ENCODE results near the gene CPSF2. TPM values are rescaled to one million over a fixed set of nuclear protein-coding genes. Genes with fewer than 3 reads are reported as not detected.

CPSF2 gene
- total RNA-seq (2014; rRNA removed; shearing (Covaris generic)) (40.0 and 46.8 TPM in 2 replicates), total RNA-seq (2022) (85.1 and 91.9 TPM in 2 replicates), Bru-seq, nascent RNA (percentile 85 among the genes with signal in this experiment), BruChase-seq, experiment 1, labeled RNA remaining after a 6-hour chase (percentile 93 among the genes with signal in this experiment), BruChase-seq, experiment 2, labeled RNA remaining after a 2-hour chase (percentile 91 among the genes with signal in this experiment)
- long read RNA-seq, full-length matches to known transcripts, result 17 of 36 reads
- long read RNA-seq, partial matches to known transcripts, result 14 of 36 reads
- long read RNA-seq, other reads (novel, unspliced or antisense), result 5 of 36 reads

- Histone ChIP-seq H3K4me1 (ENCODE audit: insufficient read depth, low read length, poor library complexity, severe bottlenecking) (peaks cover 16% of the 10 kb centered on the region), H3K4me3 (ENCODE audit: low read depth, low read length, poor library complexity, severe bottlenecking) (peak within 1 kb of the TSS; percentile 89), H4K20me1 (ENCODE audit: insufficient read depth, low read length) (no peaks in the 10 kb centered on the region), H3K36me3 (ENCODE audit: insufficient read depth, low read length) (peaks cover 68% of the 10 kb centered on the region), H3K27ac (ENCODE audit: low read depth, low read length, poor library complexity, severe bottlenecking) (peak within 1 kb of the TSS; percentile 61), H3K4me2 (ENCODE audit: low read length) (peak within 1 kb of the TSS; percentile 92), H2AFZ (ENCODE audit: low read length) (peak within 1 kb of the TSS; percentile 71), H3K79me2 (ENCODE audit: insufficient read depth, low read depth, low read length) (peaks cover 61% of the 10 kb centered on the region), H3K9me2 (ENCODE audit: insufficient read depth, low read length) (no peaks in the 10 kb centered on the region), H3K9me3 (ENCODE audit: low read length) (no peaks in the 10 kb centered on the region)
- POLR2A ChIA-PET, result interaction anchor here (0.5 to 5.4 kb wide), 12 partner anchors 9 to 1123 kb away, joined by 3 to 33 read pairs (median 4); partner anchors contain the start of genes ATXN3 and TRIP11
- TF ChIP-seq EZH2phosphoT487 (IDR thresholded peaks at IDR 0.05; ENCODE audit: borderline replicate concordance, low read depth, low read length) (no peak), CTCF (conservative IDR thresholded peaks at IDR 0.05; ENCODE audit: low read length) (no peak)
- CTCF ChIA-PET (ENCODE audit: unreplicated experiment), result interaction anchor here (0.8 to 1.8 kb wide), 2 partner anchors 15 to 31 kb away, joined by 3 to 7 read pairs; partner anchors contain the start of gene ATXN3
- DNase-seq (ENCODE audit: low spot score), result peak; percentile 89
- no TSS peak for BruUV-seq (replicated peaks)
- intact Hi-C loops (cut with micrococcal nuclease; ENCODE audit: unreplicated experiment), result loop anchor here (1.0 kb wide), 1 partner anchor 16 kb away; the partner anchor contains the start of gene ATXN3
Observed at GRCh38 chr14:92121670-92122350, at the start of gene CPSF2, which contains the start of gene NDUFB1. Gene CPSF2, plus strand, starts transcription at chr14:92121969. Its CDS starts 9,016 bp downstream, at chr14:92130985. Gene NDUFB1, minus strand, starts transcription at chr14:92121706. Its CDS starts 4,069 bp downstream, at chr14:92117637.

GRCh38 chr14:92074555-92074954 is 47.2 kb upstream of the CPSF2 start:
- ChIA-PET CTCF (ENCODE audit: unreplicated experiment) (no interaction called here), POLR2A (interaction anchor here (0.7 kb wide), 1 partner anchor 1184 kb away, joined by 5 read pairs; no protein-coding TSS in a partner anchor)

More at GRCh38 chr14:92074555-92074954, 47.2 kb upstream of the CPSF2 start:
- no TSS peak for BruUV-seq (replicated peaks)
- H3K4me2 ChIP-seq (ENCODE audit: low read length), result no peak overlapping the region
- intact Hi-C loops (cut with micrococcal nuclease; ENCODE audit: unreplicated experiment), result no loop called here
- no peaks in the 10 kb centered on the region for H4K20me1 ChIP-seq (ENCODE audit: insufficient read depth, low read length)
- H3K4me3 ChIP-seq (ENCODE audit: low read depth, low read length, poor library complexity, severe bottlenecking), result no peak overlapping the region
- H3K27ac ChIP-seq (ENCODE audit: low read depth, low read length, poor library complexity, severe bottlenecking), result no peak overlapping the region
- no peaks in the 10 kb centered on the region for H3K9me2 ChIP-seq (ENCODE audit: insufficient read depth, low read length)
- no peaks in the 10 kb centered on the region for H3K4me1 ChIP-seq (ENCODE audit: insufficient read depth, low read length, poor library complexity, severe bottlenecking)
- no peak overlapping the region for H2AFZ ChIP-seq (ENCODE audit: low read length)
- H3K36me3 ChIP-seq (ENCODE audit: insufficient read depth, low read length), result peaks cover 60% of the 10 kb centered on the region
- H3K79me2 ChIP-seq (ENCODE audit: insufficient read depth, low read depth, low read length), result no peaks in the 10 kb centered on the region
- TF ChIP-seq CTCF (conservative IDR thresholded peaks at IDR 0.05; ENCODE audit: low read length) (no peak), EZH2phosphoT487 (IDR thresholded peaks at IDR 0.05; ENCODE audit: borderline replicate concordance, low read depth, low read length) (no peak)
- no peak for DNase-seq (ENCODE audit: low spot score)
- no peaks in the 10 kb centered on the region for H3K9me3 ChIP-seq (ENCODE audit: low read length)
